DOHH2 (cell line): ENCODE measurements around the gene TRH.

Experiments
- H3F3A ChIP-seq: fragments of 200-600 bp; sonication (generic), shearing (Covaris generic); 2 replicates; pipeline ENCODE4 v1.6.0; 2016; ENCODE audit warnings: antibody characterized with exemption, mild to moderate bottlenecking; ENCODE audit not compliant: control insufficient read depth, insufficient read depth
- H3K27ac ChIP-seq: fragments of 200-600 bp; sonication (generic); 2 replicates; pipeline ENCODE4 v1.5.1; 2014; ENCODE audit warnings: low read depth, mild to moderate bottlenecking, low read length, moderate library complexity
- H3K27me3 ChIP-seq: fragments of 200-600 bp; sonication (generic); 2 replicates; pipeline ENCODE4 v1.6.1; 2014; ENCODE audit warnings: mild to moderate bottlenecking, low read length, mixed read lengths; ENCODE audit not compliant: control insufficient read depth
- H3K36me3 ChIP-seq: fragments of 200-600 bp; sonication (generic); 2 replicates; pipeline ENCODE4 v1.6.1; 2014; ENCODE audit warnings: mild to moderate bottlenecking, low read length, moderate library complexity, mixed read lengths; ENCODE audit not compliant: control insufficient read depth
- H3K4me1 ChIP-seq: fragments of 200-600 bp; sonication (generic); 2 replicates; pipeline ENCODE4 v1.6.1; 2014; ENCODE audit warnings: mild to moderate bottlenecking, low read length, mixed read lengths; ENCODE audit not compliant: control insufficient read depth
- H3K4me2 ChIP-seq: fragments of 200-600 bp; sonication (generic); 2 replicates; pipeline ENCODE4 v1.6.0; 2014; ENCODE audit warnings: mild to moderate bottlenecking, low read length, moderate library complexity
- H3K4me3 ChIP-seq: fragments of 200-600 bp; sonication (generic); 2 replicates; pipeline ENCODE4 v1.5.1; 2014; ENCODE audit warnings: mild to moderate bottlenecking, low read length, mixed read lengths
- H3K79me2 ChIP-seq: fragments of 200-600 bp; sonication (generic); 2 replicates; pipeline ENCODE4 v1.6.1; 2014; ENCODE audit warnings: mild to moderate bottlenecking, low read length, mixed read lengths; ENCODE audit not compliant: control insufficient read depth
- H3K9me2 ChIP-seq: fragments of 200-600 bp; sonication (generic); replicated peaks from 2 replicates; pipeline ENCODE4 v1.6.1; 2014; ENCODE audit warnings: mild to moderate bottlenecking, low read length, mixed read lengths; ENCODE audit not compliant: control insufficient read depth
- H3K9me3 ChIP-seq: fragments of 200-600 bp; sonication (generic); 2 replicates; pipeline ENCODE4 v1.6.1; 2014; ENCODE audit warnings: antibody characterized with exemption, low read length, mixed read lengths; ENCODE audit not compliant: control insufficient read depth, insufficient read depth
- H4K20me1 ChIP-seq: fragments of 200-600 bp; sonication (generic); 2 replicates; pipeline ENCODE4 v1.6.0; 2014; ENCODE audit warnings: low read depth, mild to moderate bottlenecking, antibody characterized with exemption, low read length, moderate library complexity; ENCODE audit not compliant: control insufficient read depth, insufficient read depth
- EZH2phosphoT487 ChIP-seq: fragments of 200-600 bp; sonication (generic); IDR thresholded peaks from 2 replicates; pipeline ENCODE4 v1.6.1; 2017; ENCODE audit warnings: borderline replicate concordance, mild to moderate bottlenecking, antibody characterized with exemption, low read length, moderate library complexity, mixed read lengths
- TF ChIP-seq, protein P1 (sequence below): fragments of 200-600 bp; sonication (generic); IDR thresholded peaks from one replicate; pipeline ENCODE4 v1.5.1; 2014; ENCODE audit warnings: antibody characterized with exemption, mild to moderate bottlenecking, low read depth, low read length; ENCODE audit not compliant: poor library complexity, severe bottlenecking

Gene TRH

DNA sequence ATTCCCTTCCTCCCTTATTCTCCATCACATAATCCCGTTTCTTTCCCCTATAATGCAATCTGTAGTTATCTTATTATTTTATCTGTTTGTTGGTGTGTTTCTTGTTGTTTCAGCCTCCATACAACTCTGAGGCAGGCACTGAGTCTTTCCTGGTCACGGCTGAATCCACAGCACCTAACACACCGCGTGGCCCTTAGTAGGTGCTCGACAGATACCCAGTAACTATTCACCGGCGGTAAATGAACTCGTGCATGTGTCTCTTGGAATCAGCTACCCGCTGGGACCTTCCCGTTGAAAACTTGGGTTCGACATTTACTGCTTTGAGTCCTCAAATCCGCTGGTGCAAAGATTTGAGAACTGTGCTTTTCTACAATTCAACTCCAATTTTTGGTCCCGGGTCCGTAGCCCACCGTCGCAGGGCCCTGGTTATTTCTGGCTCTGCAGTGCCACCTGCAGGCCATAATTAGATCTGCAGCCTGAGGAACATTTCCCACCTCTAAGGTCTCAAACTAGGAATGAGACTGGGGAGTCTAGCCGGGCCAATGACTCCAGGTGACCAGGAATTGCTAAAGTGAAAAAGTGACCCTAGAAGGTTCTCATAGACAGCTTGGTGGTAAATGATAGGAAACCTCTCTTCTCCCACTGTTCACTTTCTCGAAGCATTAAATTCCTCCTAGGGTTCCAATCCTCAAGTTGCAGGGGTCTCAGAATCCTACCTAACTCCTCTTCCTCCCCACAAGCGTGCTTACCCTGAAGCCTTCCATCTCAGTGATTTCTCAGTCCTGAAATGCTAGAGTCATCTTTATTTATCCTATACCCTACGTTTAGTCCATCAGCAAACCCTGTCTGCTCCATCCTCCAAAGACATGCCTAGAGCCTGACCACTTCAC lies 40.0 kb upstream of the TRH start:
- Histone ChIP-seq H3K4me3 (no peak overlapping the region), H3K27me3 (0 out of 2 replicates have a peak, but pooled peaks cover 3% of the 10 kb centered on the region), H3K27ac (no peak overlapping the region)

DNA sequence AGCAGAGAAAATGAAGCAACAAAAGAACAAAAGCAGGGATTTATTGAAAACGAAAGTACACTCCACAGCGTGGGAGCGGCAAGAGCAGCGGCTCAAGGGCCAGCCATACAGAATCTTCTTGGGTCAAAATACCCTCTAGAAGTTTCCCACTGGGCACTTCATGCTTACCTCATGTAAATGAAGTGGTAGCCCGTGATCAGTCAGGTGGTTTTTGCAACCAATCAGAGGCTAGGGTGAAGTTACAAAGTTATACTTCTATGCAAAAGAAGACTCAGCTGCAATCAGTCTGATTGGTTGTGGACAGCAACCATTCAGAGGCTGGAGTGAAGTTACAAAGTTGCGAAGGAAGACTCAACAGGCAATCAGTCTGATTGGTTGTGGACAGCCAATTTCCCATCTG lies 37.8 kb upstream of the TRH start:
- Histone ChIP-seq H3K9me2 (no peaks in the 10 kb centered on the region), H3K27me3 (0 out of 2 replicates have a peak, but pooled peaks cover 3% of the 10 kb centered on the region), H3K4me3 (peak overlapping the region; percentile 17), H3K9me3 (no peaks in the 10 kb centered on the region), H4K20me1 (no peaks in the 10 kb centered on the region), H3K36me3 (no peaks in the 10 kb centered on the region), H3F3A (no peaks in the 10 kb centered on the region), H3K4me2 (peak overlapping the region; percentile 36), H3K79me2 (no peaks in the 10 kb centered on the region), H3K27ac (no peak overlapping the region), H3K4me1 (peaks cover 6% of the 10 kb centered on the region)
- TF ChIP-seq EZH2phosphoT487, result no peak
- TF ChIP-seq, protein P1, sequence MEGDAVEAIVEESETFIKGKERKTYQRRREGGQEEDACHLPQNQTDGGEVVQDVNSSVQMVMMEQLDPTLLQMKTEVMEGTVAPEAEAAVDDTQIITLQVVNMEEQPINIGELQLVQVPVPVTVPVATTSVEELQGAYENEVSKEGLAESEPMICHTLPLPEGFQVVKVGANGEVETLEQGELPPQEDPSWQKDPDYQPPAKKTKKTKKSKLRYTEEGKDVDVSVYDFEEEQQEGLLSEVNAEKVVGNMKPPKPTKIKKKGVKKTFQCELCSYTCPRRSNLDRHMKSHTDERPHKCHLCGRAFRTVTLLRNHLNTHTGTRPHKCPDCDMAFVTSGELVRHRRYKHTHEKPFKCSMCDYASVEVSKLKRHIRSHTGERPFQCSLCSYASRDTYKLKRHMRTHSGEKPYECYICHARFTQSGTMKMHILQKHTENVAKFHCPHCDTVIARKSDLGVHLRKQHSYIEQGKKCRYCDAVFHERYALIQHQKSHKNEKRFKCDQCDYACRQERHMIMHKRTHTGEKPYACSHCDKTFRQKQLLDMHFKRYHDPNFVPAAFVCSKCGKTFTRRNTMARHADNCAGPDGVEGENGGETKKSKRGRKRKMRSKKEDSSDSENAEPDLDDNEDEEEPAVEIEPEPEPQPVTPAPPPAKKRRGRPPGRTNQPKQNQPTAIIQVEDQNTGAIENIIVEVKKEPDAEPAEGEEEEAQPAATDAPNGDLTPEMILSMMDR, result no peak

More for the DNA sequence above, 40.0 kb upstream of the TRH start:
- Histone ChIP-seq H4K20me1 (no peaks in the 10 kb centered on the region), H3K4me1 (peaks cover 6% of the 10 kb centered on the region), H3F3A (no peaks in the 10 kb centered on the region), H3K9me2 (no peaks in the 10 kb centered on the region), H3K4me2 (no peak overlapping the region), H3K36me3 (no peaks in the 10 kb centered on the region), H3K9me3 (no peaks in the 10 kb centered on the region), H3K79me2 (no peaks in the 10 kb centered on the region)
- TF ChIP-seq EZH2phosphoT487, result no peak
- TF ChIP-seq, protein P1, result peak; percentile 98

DNA sequence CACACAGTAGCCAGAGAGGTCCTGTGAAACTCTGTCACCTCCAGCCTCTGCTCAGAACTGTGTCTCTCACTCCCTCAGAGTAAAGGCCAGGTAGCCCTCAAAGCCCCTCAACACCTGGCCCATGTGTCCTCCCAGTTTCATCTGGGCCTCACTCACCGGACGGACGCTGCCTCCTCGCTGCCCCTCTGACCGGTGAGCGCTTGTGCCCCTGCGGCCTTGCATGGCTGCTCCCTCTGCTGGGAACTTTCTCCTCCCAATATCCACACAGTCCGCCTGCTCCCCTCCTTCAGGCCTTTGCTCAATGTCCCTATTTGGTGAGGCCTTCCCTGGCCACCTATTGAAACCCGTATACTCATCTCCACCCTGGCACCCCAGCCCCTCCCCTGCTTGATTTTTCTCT lies 36.8 kb upstream of the TRH start:
- TF ChIP-seq, protein P1, result no peak
- no peak for TF ChIP-seq EZH2phosphoT487
- Histone ChIP-seq H3K4me3 (no peak overlapping the region), H3K4me2 (no peak overlapping the region)

More for the DNA sequence above, 36.8 kb upstream of the TRH start:
- Histone ChIP-seq H3K36me3 (no peaks in the 10 kb centered on the region), H3K27me3 (0 out of 2 replicates have a peak, but pooled peaks cover under 1% of the 10 kb centered on the region), H3K9me2 (no peaks in the 10 kb centered on the region), H3K79me2 (no peaks in the 10 kb centered on the region), H3K4me1 (peaks cover 6% of the 10 kb centered on the region), H3F3A (no peaks in the 10 kb centered on the region), H4K20me1 (no peaks in the 10 kb centered on the region), H3K9me3 (no peaks in the 10 kb centered on the region), H3K27ac (no peak overlapping the region)
